Measurements from ENCODE around the gene CBARP.

DNA sequence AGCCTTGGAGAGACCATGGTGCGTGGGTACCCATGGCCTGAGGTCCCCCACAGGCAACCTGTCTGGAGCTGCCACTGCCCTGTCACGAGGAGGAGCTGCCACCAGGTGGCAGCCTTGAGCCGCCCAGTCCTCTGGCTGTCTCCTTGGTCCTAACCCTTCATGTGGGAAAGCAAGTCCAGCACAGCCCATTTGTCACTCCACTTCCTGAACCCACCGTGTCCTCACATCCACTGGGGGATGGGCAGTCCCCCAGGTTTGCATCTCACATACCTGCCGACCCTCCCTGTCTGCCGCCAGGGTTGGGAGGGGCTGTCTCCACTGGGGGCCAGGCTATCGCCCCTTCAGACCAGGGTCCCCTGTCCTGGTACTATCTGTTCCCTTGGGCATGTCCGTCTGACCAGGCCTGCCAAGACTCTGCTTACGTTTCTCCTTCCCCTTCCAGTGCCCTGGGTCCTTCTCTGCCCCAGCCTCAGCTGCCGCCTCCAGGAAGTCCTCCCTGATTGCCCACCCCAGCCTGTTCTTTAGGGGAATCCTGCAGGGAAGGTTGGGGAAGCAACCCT, 42.1 kb upstream of the CBARP start:
- TF ChIP-seq, protein P1, sequence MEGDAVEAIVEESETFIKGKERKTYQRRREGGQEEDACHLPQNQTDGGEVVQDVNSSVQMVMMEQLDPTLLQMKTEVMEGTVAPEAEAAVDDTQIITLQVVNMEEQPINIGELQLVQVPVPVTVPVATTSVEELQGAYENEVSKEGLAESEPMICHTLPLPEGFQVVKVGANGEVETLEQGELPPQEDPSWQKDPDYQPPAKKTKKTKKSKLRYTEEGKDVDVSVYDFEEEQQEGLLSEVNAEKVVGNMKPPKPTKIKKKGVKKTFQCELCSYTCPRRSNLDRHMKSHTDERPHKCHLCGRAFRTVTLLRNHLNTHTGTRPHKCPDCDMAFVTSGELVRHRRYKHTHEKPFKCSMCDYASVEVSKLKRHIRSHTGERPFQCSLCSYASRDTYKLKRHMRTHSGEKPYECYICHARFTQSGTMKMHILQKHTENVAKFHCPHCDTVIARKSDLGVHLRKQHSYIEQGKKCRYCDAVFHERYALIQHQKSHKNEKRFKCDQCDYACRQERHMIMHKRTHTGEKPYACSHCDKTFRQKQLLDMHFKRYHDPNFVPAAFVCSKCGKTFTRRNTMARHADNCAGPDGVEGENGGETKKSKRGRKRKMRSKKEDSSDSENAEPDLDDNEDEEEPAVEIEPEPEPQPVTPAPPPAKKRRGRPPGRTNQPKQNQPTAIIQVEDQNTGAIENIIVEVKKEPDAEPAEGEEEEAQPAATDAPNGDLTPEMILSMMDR (IDR thresholded peaks at IDR 0.05), result peak in 1 of 3 donors; percentile 73
- no peak for TF ChIP-seq POLR2A (IDR thresholded peaks at IDR 0.05)
